ENCODE measurements around the gene FARS2.

The FARS2 gene

GRCh38 chr6:5665173-5665572 lies 403.9 kb downstream of the FARS2 start:
- no peak for DNase-seq (ENCODE audit: low spot score)
- Histone ChIP-seq H3K4me3 (no peak overlapping the region), H3K27ac (no peak overlapping the region)
- no peak for TF ChIP-seq CTCF (IDR thresholded peaks at IDR 0.05)

GRCh38 chr6:5665667-5666066 lies 404.4 kb downstream of the FARS2 start:
- Histone ChIP-seq H3K27ac (no peak overlapping the region), H3K4me3 (no peak overlapping the region)
- TF ChIP-seq CTCF (IDR thresholded peaks at IDR 0.05): no peak
- no peak for DNase-seq (ENCODE audit: low spot score)

- no peak for DNase-seq (ENCODE audit: low spot score)
- H3K27ac ChIP-seq: no peak overlapping the region
- H3K4me3 ChIP-seq: no peak overlapping the region
- no peak for TF ChIP-seq CTCF (IDR thresholded peaks at IDR 0.05)
Measured at GRCh38 chr6:5666695-5667094, 405.4 kb downstream of the FARS2 start.

- no peak overlapping the region for H3K27ac ChIP-seq
- H3K4me3 ChIP-seq: no peak overlapping the region
- DNase-seq (ENCODE audit: low spot score): no peak
- no peak for TF ChIP-seq CTCF (IDR thresholded peaks at IDR 0.05)
Measured at GRCh38 chr6:5667737-5668136, 406.4 kb downstream of the FARS2 start.

GRCh38 chr6:5670381-5670780 lies 409.1 kb downstream of the FARS2 start:
- TF ChIP-seq CTCF (IDR thresholded peaks at IDR 0.05): no peak
- H3K4me3 ChIP-seq: no peak overlapping the region
- H3K27ac ChIP-seq: no peak overlapping the region
- DNase-seq (ENCODE audit: low spot score): no peak

GRCh38 chr6:5670811-5671561 lies 409.7 kb downstream of the FARS2 start:
- no peak overlapping the region for H3K4me3 ChIP-seq
- H3K27ac ChIP-seq: peak overlapping the region; percentile 29 to 72
- TF ChIP-seq CTCF (IDR thresholded peaks at IDR 0.05): no peak
- DNase-seq (ENCODE audit: low spot score): no peak

All from coronary artery (tissue), 2 donors.